NCI-H1105 (cell line): ENCODE data around the gene GPR179.
"Not testable (repeated sequence)": the region's sequence is repeated elsewhere in the genome, so short reads cannot be mapped to it uniquely, and the experiment has no call there.

Experiments
- DNase-seq: peaks from one replicate; lab custom pipeline; 2025; lab: John Stamatoyannopoulos, UW

The GPR179 gene

GRCh38 chr17:38322156-38322779 is 21.5 kb downstream of the GPR179 start:
- DNase-seq = peak; percentile 23

GRCh38 chr17:38320482-38320881 is 23.3 kb downstream of the GPR179 start:
- DNase-seq = no peak

- no peak for DNase-seq
Measured at GRCh38 chr17:38317081-38317480, 26.7 kb downstream of the GPR179 start.

GRCh38 chr17:38315497-38315896 is 28.3 kb downstream of the GPR179 start:
- DNase-seq = no peak

GRCh38 chr17:38296834-38297517 is 46.8 kb downstream of the GPR179 start, which contains the start of gene MRPL45:
Gene MRPL45, plus strand, starts transcription at chr17:38297168. Its CDS starts 16 bp downstream, at chr17:38297184.
- DNase-seq = peak; percentile 80

GRCh38 chr17:38295602-38296365 is 48.0 kb downstream of the GPR179 start:
- not testable (repeated sequence) for DNase-seq

GRCh38 chr17:38289760-38290159 is 54.0 kb downstream of the GPR179 start:
- DNase-seq = not testable (repeated sequence)

GRCh38 chr17:38288217-38288827 is 55.4 kb downstream of the GPR179 start:
- DNase-seq = peak; percentile 0

GRCh38 chr17:38286501-38287091 is 57.2 kb downstream of the GPR179 start:
- not testable (repeated sequence) for DNase-seq

- DNase-seq = not testable (repeated sequence)
Measured at GRCh38 chr17:38285994-38286393, 57.8 kb downstream of the GPR179 start.
